Stimulated activated CD8-positive, alpha-beta memory T cell treated with anti-CD3 and anti-CD28 coated beads, Interleukin-2, amount 100 ng/mL, for 1 hour (primary cell): Measurements from ENCODE around the gene ABCC4.

Experiments
- DNase-seq, 2 donors: peaks; one replicate each; pipeline ENCODE4 v3.0.0-alpha.2; 2020; ENCODE audit warnings: low read depth in 2 of 2

The ABCC4 gene

DNA sequence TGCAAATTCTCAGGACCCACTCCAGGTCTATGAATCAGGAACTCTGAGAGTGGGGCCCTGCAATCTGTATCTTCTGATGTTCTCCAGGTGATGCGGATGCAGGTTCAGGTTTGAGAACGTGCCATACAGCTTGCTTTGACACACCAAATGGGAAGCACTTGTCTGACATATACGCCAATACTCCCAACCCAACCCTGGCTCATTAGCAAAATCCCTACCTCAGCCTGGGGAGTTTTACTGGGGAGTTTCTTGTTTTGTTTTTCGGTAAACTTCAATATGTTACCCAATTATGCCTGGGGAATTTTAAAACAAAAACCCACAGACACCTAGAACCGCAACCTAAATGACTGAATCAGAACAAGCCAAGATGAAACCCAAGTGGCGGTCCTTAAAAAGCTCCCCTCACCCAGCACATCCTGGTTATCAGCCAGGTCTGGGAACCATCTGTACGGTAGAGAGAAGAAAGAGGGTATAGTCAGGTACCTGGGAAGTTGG is 41.2 kb downstream of the ABCC4 start:
- no peak for DNase-seq

DNA sequence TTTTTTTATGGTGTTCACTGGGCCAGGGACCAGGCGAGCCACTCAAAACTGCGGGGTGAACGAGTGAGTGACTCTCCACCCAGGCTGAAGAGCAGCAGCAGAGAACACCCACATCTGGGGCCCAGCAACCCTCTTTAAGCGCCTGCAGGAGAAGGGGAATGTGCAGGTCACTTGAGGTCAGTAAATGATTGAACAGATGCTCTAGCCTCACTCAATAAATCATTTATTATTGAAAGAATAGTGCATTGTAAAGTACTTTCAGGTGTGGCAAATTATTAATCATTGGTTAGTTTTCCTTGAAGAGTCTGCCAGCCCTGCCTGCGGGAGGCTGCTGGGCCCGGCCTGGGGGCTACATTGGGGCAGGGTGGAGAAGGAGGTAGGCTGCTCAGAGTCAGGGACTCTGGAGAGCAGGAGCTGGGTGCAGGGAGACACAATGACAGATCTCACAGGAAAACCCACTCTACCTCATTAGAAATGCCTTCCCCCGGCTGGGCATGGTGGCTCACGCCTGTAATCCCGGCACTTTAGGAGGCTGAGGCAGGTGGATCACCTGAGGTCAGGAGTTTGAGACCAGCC is 42.5 kb downstream of the ABCC4 start:
- DNase-seq, result no peak

DNA sequence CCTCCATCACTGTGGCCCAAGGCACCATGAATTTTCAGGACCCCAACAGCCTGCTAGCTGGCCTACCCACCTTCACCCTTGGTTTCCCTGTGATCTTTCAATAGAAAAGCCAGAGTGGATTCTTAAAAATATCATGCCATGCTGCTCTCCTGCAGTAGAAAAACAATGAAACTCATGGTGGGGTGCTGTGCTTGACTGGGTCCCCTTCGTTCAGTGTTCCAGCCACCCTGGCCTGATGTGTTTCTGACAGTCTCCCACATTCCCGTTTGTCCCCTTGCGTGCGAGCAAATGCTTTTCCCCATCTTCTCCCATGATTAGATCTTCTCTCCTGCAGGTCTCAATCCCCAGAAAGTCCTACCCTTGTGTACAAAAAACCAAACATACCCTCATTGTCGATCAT is 43.2 kb downstream of the ABCC4 start:
- no peak for DNase-seq

DNA sequence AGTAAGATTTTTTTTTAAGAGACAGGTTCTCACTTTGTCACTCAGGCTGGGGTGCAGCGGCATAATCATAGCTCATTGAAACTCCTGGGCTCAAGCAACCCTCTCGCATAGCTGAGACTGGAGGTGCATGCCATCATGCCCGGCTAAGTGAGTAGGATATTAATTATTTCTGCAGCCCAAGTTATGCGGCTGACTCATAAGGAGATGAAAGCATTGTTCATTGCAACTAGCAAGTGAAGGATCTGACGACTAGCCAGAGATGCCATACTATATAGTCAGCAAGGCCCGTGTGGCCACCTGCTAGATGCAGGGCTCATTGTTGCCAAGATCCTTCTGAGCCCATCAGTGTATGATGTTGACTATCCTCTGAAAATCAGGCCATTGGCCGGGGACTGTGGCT is 45.2 kb downstream of the ABCC4 start:
- no peak for DNase-seq

DNA sequence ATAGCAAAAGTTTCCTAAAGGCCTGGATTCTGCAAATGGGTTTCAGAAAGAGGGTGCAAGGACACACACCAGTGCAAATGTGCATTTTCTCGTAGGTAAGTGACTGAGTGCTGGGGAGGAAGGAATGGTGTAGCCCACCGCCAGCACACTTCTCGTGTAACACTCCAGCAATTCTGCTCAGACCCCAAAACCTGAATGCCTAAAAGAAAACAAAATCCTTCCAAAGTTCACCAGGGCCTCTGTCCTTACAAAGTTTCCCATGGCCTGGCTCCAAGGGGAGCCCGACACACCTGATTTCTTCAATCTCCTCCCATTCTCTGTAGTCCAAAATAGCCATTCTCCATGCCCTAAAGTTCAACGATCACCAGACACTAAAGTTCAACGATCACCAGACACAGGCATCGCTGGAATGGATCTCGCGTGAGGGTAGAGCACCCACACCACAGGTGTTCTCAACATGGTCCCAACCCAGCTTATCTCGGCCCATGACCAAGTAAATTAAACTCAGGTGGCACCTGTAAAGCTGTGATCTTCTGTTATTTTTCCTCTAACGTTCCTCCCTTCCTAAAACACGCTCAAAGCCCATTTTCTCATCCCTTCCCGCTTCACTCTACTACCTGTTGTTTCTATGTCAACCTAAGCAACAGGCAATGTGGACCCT is 46.0 kb downstream of the ABCC4 start:
- no peak for DNase-seq

DNA sequence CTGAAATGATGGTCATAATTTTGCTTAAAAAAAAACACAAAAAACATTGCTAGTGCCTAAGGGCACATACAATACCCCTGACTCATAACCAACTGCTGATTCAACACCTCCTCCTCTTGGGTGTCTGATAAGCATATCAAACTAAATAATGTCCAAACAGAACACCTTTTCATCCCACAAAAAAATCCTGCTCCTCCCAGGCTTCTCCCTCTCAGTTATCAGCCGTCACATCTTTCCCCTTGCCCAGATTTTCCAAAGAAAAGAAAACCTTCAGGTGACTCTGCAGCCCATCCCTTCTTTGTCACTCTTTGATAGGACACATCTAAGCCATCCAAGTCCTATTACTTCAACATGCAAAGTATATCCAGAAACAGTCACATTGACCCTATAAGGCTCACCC is 46.9 kb downstream of the ABCC4 start:
- no peak for DNase-seq

DNA sequence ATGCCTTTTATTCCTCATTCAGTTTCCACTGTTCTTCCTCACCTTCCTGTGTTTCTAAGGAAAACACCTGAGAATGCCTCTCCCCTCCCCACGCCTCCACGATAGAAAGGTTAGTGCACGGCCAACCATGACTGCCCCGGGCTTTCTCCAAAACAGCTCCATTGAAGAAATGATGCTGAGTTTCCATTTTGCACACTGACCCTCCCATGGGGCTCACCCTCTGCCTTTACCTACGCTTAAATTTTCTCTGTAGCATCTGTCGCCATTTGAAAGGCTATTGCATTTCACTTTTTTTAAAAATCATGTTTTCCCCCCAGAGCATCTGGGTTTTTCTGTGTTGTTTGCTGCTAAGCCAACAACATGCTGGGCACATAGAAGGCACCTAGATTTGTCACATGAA is 48.2 kb downstream of the ABCC4 start:
- no peak for DNase-seq

DNA sequence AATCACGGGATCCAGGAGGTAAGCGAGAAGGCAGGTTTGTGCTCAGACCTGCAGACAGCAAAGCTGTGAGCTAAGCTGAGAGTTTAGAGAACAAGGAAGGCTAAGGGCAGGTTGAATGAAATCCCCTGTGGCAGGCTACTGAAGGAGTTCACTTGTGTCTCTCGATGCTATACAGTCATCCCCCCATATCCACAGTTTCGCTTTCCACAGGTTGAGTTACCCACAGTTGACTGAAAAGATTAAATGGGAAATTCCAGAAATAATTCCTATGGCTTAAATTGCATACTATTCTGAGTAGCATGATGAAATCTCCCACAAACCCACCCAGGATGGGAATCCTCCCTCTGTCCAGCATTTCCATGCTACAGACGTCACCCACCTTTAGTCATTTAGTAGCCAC is 49.6 kb downstream of the ABCC4 start:
- DNase-seq, result no peak

DNA sequence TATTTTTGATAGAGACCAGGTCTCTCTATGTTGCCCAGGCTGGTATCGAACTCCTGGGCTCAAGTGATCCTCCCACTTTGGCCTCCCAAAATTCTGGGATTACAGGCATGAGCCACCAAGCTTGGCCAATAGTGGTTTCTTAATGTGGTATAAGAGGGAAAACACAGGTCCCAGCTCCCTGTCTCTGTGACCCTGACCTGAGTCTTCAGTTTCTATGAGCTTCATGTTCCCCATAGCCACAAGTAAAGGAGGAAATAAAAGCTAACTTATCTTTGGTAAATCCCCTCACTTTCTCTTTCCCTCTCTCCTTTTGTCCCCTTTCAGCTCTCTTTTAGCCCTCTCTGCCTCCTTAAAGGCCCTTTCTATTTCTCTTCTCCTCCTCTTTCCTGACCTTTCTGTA is 50.3 kb downstream of the ABCC4 start:
- no peak for DNase-seq

DNA sequence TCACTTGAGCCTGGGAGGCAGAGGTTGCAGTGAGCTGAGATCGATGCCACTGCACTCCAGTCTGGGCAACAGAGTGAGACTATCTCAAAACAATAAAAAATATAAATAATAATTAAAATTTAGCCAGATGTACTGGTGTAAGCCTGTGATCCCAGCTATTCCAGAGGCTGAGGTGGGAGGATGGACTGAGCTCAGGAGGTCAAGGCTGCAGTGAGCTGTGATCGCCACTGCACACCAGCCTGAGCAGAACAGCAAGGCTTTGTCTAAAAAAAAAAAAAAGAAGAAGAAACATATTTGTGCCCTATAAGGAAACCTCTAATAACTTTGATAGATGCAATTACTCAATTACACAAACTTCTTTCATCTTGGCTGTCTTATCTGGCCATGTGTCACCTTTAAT is 52.3 kb downstream of the ABCC4 start:
- no peak for DNase-seq

DNA sequence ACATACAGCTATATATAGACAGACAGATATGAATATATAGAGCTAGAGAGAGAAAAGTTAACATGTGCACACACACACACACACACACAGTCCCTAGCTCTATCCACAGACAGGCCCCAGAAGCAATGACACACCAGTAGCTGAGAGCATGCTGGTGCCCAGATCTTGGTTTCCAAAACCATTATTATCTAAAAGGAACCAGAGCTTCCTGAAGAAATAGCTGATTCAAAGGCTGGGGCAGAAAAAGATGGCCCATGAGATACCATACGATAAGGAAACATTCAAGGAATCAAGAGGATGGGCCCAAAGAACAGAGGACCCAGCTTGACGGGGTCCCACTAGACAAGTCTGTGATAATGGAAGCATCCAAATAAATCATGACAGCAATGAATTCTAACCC is 53.4 kb downstream of the ABCC4 start:
- no peak for DNase-seq

DNA sequence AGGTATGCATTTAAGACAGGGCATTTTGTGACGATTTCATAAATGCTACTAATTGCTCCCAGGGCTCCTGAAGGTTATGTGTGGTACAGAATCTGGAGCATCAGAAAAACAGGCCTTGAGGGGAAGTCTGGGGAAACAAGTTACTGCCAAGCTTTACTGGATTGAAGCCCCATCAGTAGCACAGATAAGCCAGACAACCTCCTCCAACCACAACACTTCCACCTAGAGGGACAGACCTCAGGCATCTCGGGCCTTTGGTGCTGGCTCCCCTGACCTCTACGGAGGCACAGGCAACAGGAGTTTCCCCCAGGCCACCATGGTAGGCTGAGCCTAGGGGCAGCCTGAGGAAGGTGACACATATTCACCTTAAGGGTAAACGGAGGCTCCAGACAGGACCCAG is 54.1 kb downstream of the ABCC4 start:
- DNase-seq, result no peak

DNA sequence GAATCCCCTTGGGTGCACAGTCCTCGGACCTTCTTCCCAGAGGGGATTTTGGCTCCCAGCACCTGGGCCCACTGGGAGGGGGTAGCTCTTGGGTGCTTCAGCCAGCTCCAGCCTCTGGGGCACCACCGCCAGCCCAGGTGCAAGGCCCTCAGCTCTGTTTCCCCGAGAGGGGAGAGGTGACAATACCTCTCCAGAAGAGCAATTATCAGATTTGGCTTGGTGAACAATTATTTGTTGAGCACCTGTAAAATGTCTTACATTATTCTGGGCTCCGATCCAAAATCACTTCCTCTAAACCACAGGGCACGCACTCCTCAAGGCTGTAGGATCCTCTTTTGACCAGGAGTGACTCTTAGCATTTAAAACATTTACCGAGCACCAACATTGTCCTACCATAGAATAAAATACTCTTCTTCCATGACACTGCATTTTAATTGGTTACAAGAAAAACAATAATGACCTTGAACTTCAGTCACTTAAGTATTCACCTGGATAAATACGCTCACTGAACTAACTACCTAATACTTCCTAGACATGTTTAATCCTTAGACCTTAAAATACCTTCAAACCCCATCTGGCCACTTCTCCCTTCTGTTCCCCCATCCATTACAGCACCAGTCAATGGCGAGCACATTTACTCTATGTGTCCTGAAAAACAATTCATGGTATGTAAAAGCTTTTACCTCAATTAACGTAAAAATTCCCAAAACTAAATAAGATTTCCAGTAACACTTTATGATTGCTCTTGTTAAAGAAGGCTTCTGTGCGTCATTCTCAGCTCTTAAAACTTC is 54.8 kb downstream of the ABCC4 start:
- no peak for DNase-seq

DNA sequence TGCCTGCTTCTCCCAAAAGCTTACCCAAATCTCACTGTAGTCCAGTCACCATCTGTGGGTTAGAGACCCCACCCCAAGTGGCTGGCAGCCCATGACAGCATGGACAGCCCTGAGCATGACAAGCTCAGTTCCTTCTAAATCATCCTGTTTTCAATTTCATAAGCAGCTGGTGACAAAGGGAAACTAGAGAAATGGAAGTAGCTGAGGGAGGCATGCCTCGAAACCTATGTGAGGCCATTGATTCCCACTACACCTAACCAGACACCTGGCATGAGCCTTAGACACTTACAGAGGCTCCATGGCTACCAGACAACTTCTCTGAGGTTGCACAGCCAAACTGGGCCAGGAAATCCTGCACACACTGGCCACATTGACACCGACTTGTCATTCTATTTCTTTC is 56.2 kb downstream of the ABCC4 start:
- no peak for DNase-seq

DNA sequence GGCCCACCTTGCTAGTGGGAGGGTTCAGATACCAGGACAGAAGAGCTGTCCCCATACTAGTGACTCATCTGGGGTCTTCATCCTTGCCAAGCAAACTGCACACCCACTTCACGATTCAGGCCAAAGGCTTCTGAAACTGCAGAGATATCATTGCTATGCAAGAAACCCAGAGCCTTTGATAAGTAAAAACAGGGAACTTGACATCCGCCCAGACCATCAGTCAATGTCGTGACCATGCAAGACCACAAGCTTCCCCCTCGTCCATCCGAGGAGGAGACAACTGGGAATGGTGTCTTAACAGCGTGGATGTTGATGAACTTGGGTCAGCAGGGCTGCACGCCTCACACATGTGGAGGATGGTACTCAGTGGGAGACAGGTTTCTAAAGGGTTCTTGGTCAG is 58.0 kb downstream of the ABCC4 start:
- DNase-seq, result no peak

DNA sequence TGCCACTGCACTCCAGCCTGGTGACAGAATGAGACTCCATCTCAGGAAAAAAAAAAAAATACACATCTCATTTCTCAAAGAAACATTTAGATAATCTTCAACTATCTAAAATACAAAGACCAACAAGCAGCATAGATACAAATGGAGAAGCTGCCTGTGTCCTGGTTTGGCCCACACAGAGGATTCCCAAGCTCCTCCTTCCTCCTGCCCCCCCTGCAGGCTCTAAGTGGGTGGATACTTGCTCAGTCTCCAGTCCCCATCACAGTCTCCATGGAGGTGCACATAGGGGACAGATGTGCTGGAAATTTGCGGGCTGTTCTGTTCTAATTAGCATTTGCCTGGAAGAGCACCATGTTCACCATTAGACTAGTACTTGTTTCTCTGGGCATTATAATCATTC is 59.9 kb downstream of the ABCC4 start:
- DNase-seq, result no peak

DNA sequence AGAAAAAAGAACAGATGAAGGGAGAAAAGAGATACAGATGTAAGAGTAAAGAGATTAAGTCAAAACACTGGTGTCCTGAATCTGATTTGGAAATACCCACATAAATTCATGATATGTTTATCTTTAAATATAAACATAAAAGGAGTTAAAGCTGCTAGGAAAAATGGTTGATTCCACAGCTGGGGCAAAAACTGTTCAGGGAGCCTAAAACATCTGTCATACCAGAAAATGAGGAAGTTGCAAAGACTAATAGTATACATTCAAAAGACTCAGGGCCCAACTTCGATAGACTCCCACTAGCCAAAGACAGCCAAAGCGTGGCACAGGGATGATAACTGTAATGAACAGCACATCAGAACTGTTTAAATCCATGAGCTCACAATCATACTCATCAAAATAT is 62.0 kb downstream of the ABCC4 start:
- DNase-seq, result no peak

DNA sequence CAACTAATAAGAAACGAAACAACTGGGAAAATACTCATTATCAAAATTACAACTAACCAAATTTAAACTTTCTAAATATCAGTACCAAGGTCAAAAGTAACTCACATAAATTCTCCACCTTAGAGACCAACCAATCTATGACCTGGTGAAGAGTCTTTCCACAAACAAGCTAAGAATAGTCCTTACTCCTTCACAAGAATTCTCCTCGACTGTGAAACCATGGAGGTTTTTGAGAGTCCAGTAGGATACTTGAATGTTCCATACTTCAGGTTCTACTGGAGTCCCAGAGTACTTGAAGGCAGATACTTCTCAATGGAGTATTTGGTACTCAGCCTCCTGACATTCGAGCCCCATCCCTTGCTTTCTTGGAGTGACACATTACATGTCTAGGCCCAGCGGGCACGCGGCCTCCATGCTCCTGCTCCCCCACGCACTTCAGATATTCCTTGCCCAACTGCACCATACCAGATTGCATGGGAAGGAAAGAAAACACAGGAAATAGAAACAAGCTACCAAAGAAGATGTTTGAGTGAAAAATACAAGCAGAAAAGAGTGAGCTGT is 63.9 kb downstream of the ABCC4 start:
- DNase-seq, result no peak

DNA sequence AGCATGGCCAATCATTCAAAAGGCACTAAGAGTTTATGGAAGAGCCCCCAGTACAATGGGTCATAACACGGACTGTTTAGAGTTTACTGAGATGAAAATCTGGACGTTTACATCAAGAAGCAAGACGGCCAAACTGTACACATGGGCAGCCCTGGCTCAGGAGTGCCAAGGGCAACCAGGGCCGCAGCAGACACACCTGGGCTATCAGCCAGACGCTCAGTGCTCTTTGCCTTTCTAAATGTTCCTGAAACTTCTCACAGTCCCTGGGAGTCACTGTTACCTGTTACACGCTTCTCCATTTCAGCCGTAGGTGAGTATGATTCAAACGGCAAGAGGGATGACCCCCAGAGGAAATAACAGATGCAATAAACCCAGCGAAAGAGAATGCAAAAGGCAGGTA is 64.5 kb downstream of the ABCC4 start:
- no peak for DNase-seq

DNA sequence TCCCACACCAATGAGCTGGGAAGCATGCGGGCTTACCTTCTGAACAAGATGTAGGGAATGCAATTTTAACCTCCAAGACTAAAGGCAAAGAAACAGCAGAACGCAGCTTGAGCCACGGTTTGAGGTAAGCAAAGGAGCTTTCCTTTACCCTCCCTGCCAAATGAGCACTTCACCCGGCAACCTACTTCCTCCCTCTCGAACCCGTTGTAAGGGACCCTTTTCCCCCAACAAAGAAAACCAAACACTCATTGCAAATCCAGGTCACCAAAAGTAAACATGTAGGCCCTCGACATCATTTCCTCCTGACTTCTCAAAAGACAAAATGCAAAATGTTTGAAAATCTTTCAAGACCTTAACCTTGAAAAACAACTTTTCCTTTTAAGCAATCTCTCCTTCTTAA is 65.3 kb downstream of the ABCC4 start:
- no peak for DNase-seq

DNA sequence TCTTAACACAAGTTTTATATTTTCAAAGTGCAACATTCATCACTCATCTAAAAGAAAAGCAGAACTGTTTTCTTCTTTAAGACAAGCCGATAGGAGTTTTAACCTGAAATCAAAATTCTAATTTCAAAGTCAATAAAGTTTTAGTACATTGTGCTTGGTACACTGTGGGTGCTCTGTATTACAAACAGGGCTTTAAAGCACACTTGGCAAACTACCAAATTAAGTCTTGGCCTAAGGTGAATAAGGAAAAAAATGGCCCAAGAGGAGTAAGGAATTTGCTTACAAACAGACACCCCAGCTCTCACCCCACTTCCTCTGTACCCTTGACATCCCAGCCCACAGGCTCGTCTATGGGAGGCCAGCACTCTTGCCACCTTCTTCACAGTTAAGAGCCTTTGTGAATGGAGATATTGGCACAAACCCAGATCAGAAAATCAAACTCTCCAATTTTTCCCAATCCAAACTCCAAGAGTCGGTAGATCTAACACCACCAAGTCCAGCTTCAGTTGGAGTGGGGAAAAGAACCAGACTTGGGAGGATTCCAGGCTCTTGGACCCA is 66.0 kb downstream of the ABCC4 start:
- DNase-seq, result no peak

DNA sequence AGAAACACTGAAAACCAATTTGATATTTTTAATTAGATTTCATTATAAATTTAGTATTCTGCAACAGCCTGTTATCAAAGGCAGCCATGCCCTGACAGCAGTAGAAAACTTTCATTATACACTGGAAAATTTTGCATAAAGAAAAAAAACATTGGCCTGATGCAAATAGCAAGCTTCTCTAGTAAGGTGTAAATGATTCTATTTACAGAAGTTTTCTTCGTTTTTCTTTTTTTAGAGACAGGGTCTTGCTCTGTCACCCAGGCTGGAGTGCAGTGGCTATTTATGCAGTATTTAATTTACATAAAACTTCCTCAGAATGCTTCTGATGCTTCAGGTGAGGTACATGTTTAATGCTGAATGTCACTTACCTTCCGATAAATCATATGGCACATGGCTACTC is 67.0 kb downstream of the ABCC4 start:
- DNase-seq, result no peak
